22Rv1 (cell line): ENCODE data around the gene SSTR3.

ENCODE experiments used
- ZFX ChIP-seq: fragments of 450-650 bp; IDR thresholded peaks from 2 replicates; pipeline ENCODE4 v1.6.1; 2017; ENCODE audit warnings: antibody characterized with exemption, borderline replicate concordance
- TF ChIP-seq, protein P1 (sequence below): fragments of 450-650 bp; IDR thresholded peaks from 2 replicates; pipeline ENCODE4 v1.5.1; 2017; ENCODE audit warnings: mild to moderate bottlenecking

DNA sequence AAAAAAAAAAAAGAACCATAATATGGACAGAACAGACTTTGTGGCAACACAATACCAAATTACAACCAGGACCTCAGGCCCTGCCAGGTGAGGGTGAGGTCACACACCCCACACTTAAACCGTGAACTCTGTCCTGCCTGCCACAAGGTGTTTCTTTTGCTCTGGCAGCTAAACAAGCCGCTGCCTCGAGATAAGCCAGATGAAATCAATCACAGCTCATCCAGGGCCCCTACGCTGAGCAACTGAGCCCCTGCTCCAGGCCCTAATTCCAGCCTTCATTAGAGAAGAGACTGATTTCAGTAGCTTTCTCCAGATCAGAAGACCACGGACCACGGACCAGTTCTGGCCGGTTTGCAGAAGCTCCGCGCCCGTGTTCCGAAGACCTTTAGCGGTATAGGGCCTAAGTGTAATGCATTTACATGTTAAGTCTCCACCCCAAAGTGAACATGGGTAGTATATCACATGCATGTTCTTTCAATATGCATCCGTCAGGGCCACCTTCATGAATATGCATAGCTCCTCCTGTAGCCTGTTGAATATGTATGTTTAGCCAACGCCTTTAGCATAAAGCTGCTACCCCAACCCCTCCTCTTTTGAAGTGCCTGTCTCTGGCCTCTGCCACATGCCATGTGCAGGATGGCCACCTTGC lies 46.6 kb upstream of the SSTR3 start:
- TF ChIP-seq, protein P1, sequence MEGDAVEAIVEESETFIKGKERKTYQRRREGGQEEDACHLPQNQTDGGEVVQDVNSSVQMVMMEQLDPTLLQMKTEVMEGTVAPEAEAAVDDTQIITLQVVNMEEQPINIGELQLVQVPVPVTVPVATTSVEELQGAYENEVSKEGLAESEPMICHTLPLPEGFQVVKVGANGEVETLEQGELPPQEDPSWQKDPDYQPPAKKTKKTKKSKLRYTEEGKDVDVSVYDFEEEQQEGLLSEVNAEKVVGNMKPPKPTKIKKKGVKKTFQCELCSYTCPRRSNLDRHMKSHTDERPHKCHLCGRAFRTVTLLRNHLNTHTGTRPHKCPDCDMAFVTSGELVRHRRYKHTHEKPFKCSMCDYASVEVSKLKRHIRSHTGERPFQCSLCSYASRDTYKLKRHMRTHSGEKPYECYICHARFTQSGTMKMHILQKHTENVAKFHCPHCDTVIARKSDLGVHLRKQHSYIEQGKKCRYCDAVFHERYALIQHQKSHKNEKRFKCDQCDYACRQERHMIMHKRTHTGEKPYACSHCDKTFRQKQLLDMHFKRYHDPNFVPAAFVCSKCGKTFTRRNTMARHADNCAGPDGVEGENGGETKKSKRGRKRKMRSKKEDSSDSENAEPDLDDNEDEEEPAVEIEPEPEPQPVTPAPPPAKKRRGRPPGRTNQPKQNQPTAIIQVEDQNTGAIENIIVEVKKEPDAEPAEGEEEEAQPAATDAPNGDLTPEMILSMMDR: no peak
- no peak for TF ChIP-seq ZFX
